ENCODE results near the gene ZNF573. TPM values are rescaled to one million over a fixed set of nuclear protein-coding genes. Genes with fewer than 3 reads are reported as not detected.

Gene ZNF573
- total and polyA plus RNA-seq, 2 of the 13 experiments (the other 11 are each of a cell fraction or from before 2014, with no cell fraction given) = 3.1 to 9.3 TPM

- TF ChIP-seq SATB2 (CRISPR knock-in tag; IDR thresholded peaks at IDR 0.05) (no peak), GTF2F1 (IDR thresholded peaks at IDR 0.05; ENCODE audit: low read length) (no peak), ZNF691 (CRISPR knock-in tag; IDR thresholded peaks at IDR 0.05; ENCODE audit: borderline replicate concordance, low read depth) (no peak), ELK4 (CRISPR knock-in tag; IDR thresholded peaks at IDR 0.05; ENCODE audit: borderline replicate concordance) (no peak), ZNF24 (IDR thresholded peaks at IDR 0.05) (no peak), HES4 (CRISPR knock-in tag; IDR thresholded peaks at IDR 0.05; ENCODE audit: borderline replicate concordance) (peak; percentile 40; the same call in 1 of the 2 replicates), RFX1 (IDR thresholded peaks at IDR 0.05) (no peak), KMT2B (CRISPR knock-in tag; IDR thresholded peaks at IDR 0.05) (peak; percentile 90), HNRNPL (IDR thresholded peaks at IDR 0.05; ENCODE audit: low read depth, low read length) (no peak), MED1 (CRISPR knock-in tag; IDR thresholded peaks at IDR 0.05) (0 out of 2 replicates have a peak, but pooled peaks have one; percentile 28), NR2F1 (CRISPR knock-in tag; IDR thresholded peaks at IDR 0.05) (no peak), NFIC (IDR thresholded peaks at IDR 0.05; ENCODE audit: low read length) (0 out of 2 replicates have a peak, but pooled peaks have one; percentile 7), CCDC6 (CRISPR knock-in tag; IDR thresholded peaks at IDR 0.05) (peak; percentile 56; the same call in 1 of the 2 replicates), DNMT3B (CRISPR knock-in tag; conservative IDR thresholded peaks at IDR 0.05) (peak; percentile 90; the same call in 1 of the 2 replicates), TSC22D2 (CRISPR knock-in tag; IDR thresholded peaks at IDR 0.05; ENCODE audit: borderline replicate concordance) (no peak), SALL2 (CRISPR knock-in tag; IDR thresholded peaks at IDR 0.05) (no peak; the same call in 1 of the 2 replicates), ZMYM2 (CRISPR knock-in tag; IDR thresholded peaks at IDR 0.05) (no peak), ZBTB40 (IDR thresholded peaks at IDR 0.05) (no peak), ZBTB40 (CRISPR knock-in tag; IDR thresholded peaks at IDR 0.05) (0 out of 2 replicates have a peak, but pooled peaks have one; percentile 57)
Measured at GRCh38 chr19:37779127-37780005, at the start of gene ZNF573 (continued).

Data from HepG2 (cell line).